Calu3 (cell line): ENCODE measurements around the gene PTPN14. TPM values are rescaled to one million over a fixed set of nuclear protein-coding genes. Genes with fewer than 3 reads are reported as not detected.

ENCODE experiments used
- BruUV-seq: library from RNA; stranded (reverse); fragments of 400-500 nt; replicated peaks from 2 replicates; lab custom pipeline; 2021; lab: Mats Ljungman, UMichigan
- CTCF ChIA-PET: fragments of 300-600 bp; sonication (Branson Sonifier 250); formaldehyde crosslinking; loops from one replicate; lab custom pipeline; 2022; ENCODE audit warnings: antibody characterized with exemption; lab: Charles Lee
- DNase-seq: peaks from one replicate; pipeline ENCODE4 v3.0.0; 2022
- H3K27ac Mint-ChIP-seq: one replicate; pipeline ENCODE4 v1.8.0; 2022; ENCODE audit warnings: mixed read lengths; ENCODE audit not compliant: unreplicated experiment
- H3K27me3 Mint-ChIP-seq: one replicate; pipeline ENCODE4 v1.8.0; 2022; ENCODE audit warnings: mixed read lengths; ENCODE audit not compliant: unreplicated experiment
- H3K36me3 Mint-ChIP-seq: one replicate; pipeline ENCODE4 v1.8.0; 2022; ENCODE audit warnings: mild to moderate bottlenecking, moderate library complexity, mixed read lengths; ENCODE audit not compliant: insufficient read depth, unreplicated experiment
- H3K4me1 Mint-ChIP-seq: one replicate; pipeline ENCODE4 v1.8.0; 2022; ENCODE audit warnings: mild to moderate bottlenecking, low read depth, mixed read lengths; ENCODE audit not compliant: unreplicated experiment
- H3K4me3 Mint-ChIP-seq: one replicate; pipeline ENCODE4 v1.8.0; 2022; ENCODE audit warnings: mild to moderate bottlenecking, low read depth, moderate library complexity, mixed read lengths; ENCODE audit not compliant: unreplicated experiment
- H3K9me3 Mint-ChIP-seq: one replicate; pipeline ENCODE4 v1.8.0; 2022; ENCODE audit warnings: low read depth, mixed read lengths; ENCODE audit not compliant: unreplicated experiment
- intact Hi-C: fragments of 100-400 bp; cut with micrococcal nuclease; formaldehyde crosslinking; loops from one replicate; pipeline ENCODE4 v1.10.0; 2022; ENCODE audit not compliant: unreplicated experiment
- total RNA-seq: library from RNA; stranded (reverse); gene quantifications from 2 replicates; pipeline ENCODE4 v1.2.3, GENCODE V29; 2022
- TF ChIP-seq, protein P1 (sequence below): fragments of 200-600 bp; IDR thresholded peaks from one replicate; pipeline ENCODE4 v1.8.0; 2022; ENCODE audit warnings: antibody characterized with exemption; ENCODE audit not compliant: unreplicated experiment

Gene PTPN14
- total RNA-seq, 1 experiment from 2014 or later, result 77.4 TPM

DNA sequence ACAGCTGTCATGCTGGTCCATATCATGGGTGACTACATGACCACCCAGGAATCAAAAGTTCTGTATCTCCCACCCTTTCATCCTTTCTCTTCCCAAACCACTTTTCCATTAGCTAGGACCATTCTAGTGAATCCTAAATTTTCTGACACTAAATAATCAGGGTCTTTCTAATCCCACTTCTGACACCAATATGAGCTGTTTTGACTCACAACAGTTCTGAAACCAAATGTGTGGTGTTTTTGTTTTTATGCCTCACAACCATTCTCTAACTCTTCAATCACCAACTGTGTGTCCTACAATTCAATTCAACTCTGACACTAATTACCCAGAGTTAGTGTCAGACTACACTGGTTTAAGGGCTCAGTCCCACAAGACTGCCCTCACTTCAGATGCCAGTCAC, 206.5 kb downstream of the PTPN14 start:
- no peak overlapping the region for H3K4me3 Mint-ChIP-seq
- TF ChIP-seq, protein P1, sequence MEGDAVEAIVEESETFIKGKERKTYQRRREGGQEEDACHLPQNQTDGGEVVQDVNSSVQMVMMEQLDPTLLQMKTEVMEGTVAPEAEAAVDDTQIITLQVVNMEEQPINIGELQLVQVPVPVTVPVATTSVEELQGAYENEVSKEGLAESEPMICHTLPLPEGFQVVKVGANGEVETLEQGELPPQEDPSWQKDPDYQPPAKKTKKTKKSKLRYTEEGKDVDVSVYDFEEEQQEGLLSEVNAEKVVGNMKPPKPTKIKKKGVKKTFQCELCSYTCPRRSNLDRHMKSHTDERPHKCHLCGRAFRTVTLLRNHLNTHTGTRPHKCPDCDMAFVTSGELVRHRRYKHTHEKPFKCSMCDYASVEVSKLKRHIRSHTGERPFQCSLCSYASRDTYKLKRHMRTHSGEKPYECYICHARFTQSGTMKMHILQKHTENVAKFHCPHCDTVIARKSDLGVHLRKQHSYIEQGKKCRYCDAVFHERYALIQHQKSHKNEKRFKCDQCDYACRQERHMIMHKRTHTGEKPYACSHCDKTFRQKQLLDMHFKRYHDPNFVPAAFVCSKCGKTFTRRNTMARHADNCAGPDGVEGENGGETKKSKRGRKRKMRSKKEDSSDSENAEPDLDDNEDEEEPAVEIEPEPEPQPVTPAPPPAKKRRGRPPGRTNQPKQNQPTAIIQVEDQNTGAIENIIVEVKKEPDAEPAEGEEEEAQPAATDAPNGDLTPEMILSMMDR, result no peak

DNA sequence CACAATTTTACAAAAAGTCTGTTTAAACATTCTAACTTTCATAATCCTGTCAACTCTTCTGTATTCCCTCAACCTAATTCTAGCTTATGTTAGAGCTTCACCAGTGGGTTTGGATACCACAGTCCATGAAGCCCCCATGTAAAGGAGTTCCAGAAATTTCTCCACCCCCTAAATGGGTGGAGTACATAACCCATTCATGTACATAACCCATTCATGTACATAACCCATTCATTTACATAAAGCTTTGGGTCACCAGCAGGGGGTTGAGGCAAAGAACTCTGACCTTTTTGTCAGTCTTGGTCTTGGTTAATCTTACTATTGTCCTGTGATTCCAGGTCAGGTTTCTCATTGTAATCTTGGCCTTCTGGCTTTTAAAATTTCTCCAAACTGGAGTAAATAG, 208.9 kb downstream of the PTPN14 start:
- Mint-ChIP-seq H3K27me3 (no peaks in the 10 kb centered on the region), H3K27ac (no peak overlapping the region), H3K4me1 (no peaks in the 10 kb centered on the region), H3K9me3 (peaks cover 4% of the 10 kb centered on the region), H3K36me3 (peaks cover 40% of the 10 kb centered on the region), H3K4me3 (no peak overlapping the region)
- CTCF ChIA-PET, result no interaction called here
- intact Hi-C loops, result no loop called here
- DNase-seq, result no peak
- TF ChIP-seq, protein P1, result no peak
- no TSS peak for BruUV-seq

More for the DNA sequence above, 206.5 kb downstream of the PTPN14 start:
- Mint-ChIP-seq H3K4me1 (no peaks in the 10 kb centered on the region), H3K36me3 (peaks cover 42% of the 10 kb centered on the region), H3K9me3 (peaks cover 4% of the 10 kb centered on the region), H3K27me3 (no peaks in the 10 kb centered on the region), H3K27ac (no peak overlapping the region)
- CTCF ChIA-PET, result no interaction called here
- no TSS peak for BruUV-seq
- intact Hi-C loops, result no loop called here
- DNase-seq, result no peak

DNA sequence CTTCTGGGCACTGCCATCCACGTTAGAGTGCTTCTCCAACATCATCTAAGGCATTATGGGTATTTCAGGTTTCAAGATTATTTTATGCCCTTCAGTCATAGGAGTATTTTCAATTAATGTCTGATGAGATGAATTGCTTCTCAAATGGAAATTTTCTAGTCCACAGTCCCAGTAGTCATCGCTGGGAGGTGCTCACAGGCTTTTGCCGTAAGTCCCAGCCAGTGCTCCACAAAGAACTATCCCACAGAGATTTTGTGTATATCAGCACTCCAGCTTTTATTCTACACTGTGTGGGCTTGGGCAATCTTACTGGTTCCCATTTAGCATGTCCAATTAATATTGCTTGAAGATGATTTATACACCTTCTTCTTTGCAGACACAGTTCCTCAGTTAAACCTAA, 209.5 kb downstream of the PTPN14 start:
- H3K4me1 Mint-ChIP-seq, result no peaks in the 10 kb centered on the region
- no peak overlapping the region for H3K27ac Mint-ChIP-seq
- H3K27me3 Mint-ChIP-seq, result no peaks in the 10 kb centered on the region
- BruUV-seq, result no TSS peak
- CTCF ChIA-PET, result no interaction called here
- peaks cover 34% of the 10 kb centered on the region for H3K36me3 Mint-ChIP-seq
- peaks cover 4% of the 10 kb centered on the region for H3K9me3 Mint-ChIP-seq
- intact Hi-C loops, result no loop called here
- TF ChIP-seq, protein P1, result no peak
- DNase-seq, result no peak
- H3K4me3 Mint-ChIP-seq, result no peak overlapping the region

DNA sequence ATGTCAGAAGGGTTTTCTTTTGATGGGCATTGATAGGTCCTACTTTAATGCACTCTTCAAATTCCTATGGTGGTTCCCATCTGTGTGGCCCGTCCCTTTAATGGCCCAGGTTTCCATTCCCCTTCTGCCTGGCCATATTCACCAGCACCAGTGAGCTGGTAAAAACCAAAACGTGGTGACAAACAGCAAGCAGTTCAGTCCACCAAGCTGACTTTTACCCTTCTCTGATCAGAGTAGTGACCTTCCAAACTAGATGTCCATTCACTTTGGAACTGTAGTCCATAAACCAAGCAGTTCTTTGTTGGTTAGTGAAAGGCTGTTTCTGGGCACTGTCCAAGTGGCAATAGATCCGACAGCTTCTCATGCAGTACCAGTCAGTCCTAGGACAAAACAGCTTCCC, 209.9 kb downstream of the PTPN14 start:
- H3K27me3 Mint-ChIP-seq, result no peaks in the 10 kb centered on the region
- no peak for DNase-seq
- intact Hi-C loops, result no loop called here
- CTCF ChIA-PET, result interaction anchor here (0.7 kb wide), 1 partner anchor 13 kb away, joined by 4 read pairs; no protein-coding TSS in a partner anchor
- TF ChIP-seq, protein P1, result no peak
- H3K27ac Mint-ChIP-seq, result peak overlapping the region; percentile 20
- BruUV-seq, result no TSS peak
- peaks cover 34% of the 10 kb centered on the region for H3K36me3 Mint-ChIP-seq
- H3K9me3 Mint-ChIP-seq, result peaks cover 4% of the 10 kb centered on the region
- H3K4me3 Mint-ChIP-seq, result no peak overlapping the region
- H3K4me1 Mint-ChIP-seq, result no peaks in the 10 kb centered on the region
